ENCODE measurements around the gene CDK16.

The CDK16 gene

DNA sequence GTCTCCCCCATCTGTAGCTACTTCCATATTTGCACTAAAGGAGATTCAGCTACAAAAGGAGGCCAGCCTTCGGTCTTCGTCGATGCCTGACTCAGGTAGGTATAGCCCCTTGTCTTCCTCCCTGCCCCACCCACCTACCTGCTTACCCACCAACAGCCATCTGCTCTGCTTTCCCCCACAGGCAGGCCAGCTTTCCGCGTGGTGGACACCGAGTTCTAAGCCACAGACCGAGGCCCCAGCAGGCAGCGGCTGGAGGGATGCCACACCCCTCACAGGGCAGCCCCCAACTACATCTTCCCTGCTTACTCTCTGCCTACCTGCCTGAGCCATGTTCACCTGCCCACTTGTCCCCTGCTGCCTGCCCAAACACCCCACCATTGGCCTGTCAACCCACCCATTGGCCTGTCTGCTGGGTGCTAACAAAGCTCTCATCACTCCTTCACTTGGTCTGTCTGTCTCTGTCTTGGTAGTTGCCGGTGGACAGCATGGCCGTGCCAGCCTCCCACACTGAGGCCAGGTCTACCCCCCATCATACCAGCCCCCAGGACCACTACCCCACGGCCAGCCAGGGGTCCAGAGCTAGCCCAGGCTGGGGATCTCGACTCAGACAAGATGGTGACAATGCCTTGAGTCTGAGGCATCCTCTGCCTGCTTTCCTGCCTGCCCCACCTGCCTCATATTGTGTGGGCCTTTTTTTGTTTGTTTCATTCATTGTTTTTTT lies 10.2 kb downstream of the CDK16 start:
- DNase-seq (ENCODE audit: low read depth in 2 of 2), result no peak

DNA sequence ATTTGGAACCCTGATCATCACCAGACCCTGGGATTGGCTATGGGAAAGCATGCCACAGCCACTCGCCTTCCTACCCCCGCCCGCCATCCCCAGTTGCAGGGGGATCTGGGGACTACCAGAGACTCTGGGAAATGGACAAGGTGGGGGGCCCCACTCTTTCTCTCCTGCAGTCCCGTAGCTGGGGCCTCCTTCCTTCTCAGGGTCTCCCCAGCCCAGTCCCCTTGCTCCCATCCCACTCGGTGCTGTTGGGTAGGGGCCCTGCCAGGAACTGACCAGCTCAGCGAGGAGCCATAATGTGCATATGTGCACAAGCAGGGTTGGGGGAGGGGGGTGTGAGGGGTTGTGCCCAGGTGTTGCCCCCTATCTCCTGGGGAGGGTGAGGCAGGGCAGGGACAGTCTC lies 10.9 kb downstream of the CDK16 start:
- DNase-seq (ENCODE audit: low read depth in 2 of 2), result no peak

DNA sequence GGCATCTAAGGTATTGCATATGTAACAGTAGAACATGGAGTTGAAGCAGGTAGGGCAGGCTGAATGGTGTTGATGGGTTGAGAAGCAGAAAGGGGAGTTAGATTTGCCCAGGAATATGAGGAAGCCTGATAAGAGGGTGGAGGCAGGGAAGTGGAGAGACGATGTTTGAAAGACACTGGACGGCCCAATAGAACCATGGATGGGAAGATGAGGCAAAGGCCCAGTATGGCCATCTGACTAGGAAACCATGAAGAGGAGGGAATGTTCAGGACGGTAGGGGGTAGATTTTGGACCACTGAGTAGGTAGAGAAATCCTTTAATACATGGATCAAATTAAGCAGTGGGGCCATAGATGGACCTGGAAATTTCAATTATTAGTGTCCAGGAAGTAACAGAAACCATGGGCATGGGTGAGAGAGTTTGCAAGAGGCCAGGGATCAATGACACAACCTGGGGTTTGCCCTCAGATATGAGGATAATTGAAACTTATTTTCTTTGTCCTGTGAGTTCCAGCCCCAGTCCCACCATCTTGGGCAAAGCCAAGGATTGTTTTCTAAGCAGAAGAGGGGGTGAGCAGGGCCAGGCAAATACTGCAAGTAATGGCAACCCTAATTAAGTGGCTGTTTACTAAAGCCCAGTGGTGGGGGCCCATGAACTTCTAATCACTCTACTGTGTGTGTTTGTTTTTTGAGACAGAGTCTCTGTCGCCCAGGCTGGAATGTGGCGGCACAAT lies 11.8 kb downstream of the CDK16 start:
- no peak for DNase-seq (ENCODE audit: low read depth in 2 of 2)

DNA sequence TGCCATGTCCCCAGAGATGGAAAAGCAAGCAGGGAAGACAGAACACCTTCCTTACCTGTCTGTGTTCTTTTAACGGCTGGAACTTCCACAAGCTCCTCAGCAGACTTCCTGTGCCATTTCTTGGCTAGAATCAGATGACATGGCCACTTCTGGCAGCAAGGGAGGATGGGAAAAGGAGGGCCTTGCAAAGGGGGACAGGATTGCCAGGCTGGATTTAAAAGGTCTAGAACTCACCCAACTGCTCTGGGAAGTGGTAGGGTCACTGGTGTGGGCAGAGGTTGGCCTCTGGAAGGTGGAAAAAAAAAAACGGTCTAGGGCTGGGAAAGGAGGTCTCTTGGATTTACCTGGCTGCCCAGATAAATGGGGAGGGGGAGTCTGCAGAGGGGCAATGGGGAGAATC lies 12.7 kb downstream of the CDK16 start:
- DNase-seq (ENCODE audit: low read depth in 2 of 2), result no peak

DNA sequence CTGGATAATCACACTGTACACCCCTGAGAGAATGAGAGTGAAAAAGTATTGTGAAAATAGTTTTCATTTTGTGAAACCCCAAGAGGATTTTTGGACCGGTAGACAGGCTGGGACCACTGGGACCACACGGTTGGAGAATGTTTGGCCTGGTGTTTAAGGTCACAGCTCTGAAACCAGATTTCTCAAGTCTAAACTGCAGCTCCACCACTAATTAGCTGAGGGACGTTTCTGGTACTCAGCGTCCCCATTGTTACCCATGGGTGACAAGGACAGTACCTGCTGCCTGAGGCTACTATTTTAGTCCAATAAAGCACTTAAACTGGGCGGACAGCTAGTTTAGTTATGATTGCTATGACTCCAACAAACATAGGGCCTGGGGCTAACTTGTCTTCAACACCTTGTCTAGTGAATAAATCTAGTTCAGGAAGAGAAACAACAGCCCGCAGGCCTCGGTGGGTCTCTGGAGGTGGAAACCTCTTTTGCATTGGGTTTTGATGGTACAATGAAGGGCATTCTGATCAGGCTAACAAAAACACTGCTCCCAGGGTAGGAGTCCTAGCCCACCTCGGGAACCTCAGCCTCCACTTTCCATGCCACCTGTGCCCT lies 13.8 kb downstream of the CDK16 start:
- no peak for DNase-seq (ENCODE audit: low read depth in 2 of 2)

DNA sequence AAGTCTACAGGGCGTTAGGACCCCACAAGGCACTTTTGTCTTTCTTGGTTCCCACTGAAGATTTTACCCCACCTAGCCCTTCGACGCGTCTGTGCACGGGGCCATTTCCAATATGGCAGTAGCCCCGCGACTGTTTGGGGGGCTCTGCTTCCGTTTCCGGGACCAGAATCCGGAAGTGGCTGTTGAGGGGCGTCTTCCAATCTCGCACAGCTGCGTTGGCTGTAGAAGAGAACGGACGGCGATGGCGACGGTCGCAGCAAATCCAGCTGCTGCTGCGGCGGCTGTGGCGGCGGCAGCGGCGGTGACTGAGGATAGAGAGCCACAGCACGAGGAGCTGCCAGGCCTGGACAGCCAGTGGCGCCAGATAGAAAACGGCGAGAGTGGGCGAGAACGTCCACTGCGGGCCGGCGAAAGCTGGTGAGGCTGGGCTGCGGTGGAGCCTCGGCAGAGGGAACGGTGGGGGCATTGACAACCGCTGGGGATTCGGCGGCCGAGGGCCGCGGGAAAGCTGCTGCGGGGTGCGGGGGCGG lies 14.4 kb downstream of the CDK16 start, which contains the start of gene USP11:
USP11 (plus strand) TSS at position 207 of the 530 bp plus-strand sequence; CDS start at position 242, 35 bp downstream.
- no peak for DNase-seq (ENCODE audit: low read depth in 2 of 2)

DNA sequence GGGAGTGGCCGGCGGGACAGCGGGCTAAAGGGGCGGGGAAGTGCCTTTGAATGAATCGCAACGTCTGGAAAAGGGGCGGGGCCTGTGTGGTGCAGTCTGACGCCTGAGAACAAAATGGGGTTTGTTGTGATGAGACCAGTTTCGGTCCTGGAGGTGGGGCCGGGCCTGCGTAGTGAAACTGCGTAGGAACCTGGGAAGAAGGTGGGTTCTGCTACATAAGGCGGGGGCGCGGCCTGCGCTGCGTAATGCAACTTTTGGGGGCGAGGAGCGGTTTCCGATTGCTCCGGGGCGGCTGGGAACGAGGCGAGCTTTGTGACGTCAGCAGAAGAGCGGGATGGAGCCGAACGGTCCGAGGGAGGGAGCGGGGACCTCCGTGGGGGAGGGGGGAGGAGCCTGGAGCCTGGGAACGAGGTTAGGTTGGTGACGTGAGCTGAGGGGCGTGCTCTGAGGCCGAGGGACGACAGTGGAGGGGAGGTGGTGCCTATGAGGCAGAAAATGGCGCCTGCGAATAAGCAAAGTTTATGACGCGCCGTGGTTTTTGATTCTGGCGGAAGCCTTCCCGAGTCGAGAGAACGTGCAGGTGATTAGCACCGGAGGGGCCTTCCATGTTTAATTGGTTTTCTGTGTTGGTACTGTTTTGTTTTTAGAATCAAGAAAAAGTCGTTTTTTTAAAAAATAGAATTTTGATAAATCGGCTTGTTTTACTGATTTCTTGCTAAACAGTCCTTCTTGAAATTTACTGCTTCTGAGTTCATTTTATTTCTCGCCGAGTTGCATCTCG lies 15.0 kb downstream of the CDK16 start:
- DNase-seq (ENCODE audit: low read depth in 2 of 2), result peak; percentile 82 to 86

DNA sequence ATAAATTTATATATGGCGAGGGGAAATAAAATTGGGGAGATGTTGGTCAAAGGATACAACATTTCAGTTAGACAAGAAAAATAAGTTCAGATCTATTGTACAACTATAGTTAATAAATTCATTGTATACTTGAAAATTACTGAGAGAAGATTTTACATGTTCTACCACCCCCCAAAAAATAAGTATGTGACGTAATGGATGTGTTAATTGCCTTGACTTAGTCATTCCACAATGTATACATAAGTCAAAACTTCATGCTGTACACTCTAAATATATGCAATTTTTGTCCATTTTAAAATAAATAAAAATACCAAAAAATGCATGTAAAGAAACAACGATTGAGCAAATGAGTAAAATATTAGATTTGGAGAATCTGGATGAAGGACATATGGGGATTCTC lies 16.1 kb downstream of the CDK16 start:
- DNase-seq (ENCODE audit: low read depth in 2 of 2), result no peak

DNA sequence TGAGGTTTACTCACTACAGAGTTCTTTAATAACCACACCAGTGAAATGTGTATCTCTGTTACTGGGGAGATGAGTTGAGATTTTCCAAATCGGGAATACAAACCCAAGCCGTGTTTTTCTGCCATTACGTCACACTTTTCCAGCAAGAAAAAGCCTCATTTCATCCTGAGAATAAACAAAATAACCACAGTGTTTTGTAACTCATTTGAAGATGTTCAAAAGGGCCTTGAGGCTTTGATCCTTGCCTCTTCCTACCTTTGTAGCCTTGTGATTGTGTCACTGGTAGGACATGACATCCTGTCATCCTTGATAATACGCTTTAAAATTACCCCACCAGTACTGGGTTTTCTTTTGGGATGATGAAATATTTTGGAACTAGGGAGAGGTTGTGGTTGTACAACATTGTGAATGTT lies 17.2 kb downstream of the CDK16 start:
- no peak for DNase-seq (ENCODE audit: low read depth in 2 of 2)

DNA sequence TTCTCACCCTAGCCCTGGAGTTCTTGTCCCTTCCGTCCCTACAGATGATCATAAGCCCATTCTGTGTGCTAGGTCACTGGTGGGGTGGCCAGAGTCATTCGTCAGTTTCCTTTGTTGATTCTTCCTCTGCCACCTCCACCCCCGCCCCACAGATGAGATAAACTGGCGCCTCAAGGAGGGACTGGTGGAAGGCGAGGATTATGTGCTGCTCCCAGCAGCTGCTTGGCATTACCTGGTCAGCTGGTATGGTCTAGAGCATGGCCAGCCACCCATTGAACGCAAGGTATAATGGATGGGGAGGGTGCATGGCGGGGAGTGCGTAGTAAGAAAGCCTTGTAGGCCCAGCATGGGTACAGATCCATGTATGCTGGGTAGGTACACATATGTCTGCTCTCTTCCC lies 20.7 kb downstream of the CDK16 start:
- DNase-seq (ENCODE audit: low read depth in 2 of 2), result no peak

DNA sequence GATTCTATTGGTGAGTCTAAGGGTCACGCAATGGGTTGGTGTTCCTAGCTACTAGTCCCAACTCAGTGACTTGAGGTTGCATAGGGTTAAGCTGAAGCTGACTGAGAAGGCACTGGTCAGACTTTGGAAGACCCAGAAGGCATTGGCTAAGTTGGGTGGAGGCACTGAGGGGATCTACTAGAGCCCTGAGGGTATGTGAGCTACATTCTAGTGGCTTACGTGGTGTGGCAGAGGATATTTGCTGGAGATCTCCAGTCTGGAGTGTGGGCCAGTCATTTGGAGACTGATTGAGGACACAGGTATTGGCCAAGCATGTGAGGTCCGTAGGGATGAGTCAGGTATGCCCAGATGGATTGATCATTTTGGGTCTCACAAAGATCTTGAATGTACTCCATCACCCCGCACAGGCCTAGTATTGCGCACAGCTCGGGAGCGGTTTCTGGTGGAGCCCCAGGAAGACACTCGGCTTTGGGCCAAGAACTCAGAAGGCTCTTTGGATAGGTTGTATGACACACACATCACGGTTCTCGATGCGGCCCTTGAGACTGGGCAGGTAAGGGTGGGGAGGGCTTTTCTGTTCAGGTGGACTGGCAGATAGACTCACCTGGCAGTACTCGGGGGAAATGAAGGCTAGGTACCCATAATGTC lies 21.5 kb downstream of the CDK16 start:
- DNase-seq (ENCODE audit: low read depth in 2 of 2), result no peak

DNA sequence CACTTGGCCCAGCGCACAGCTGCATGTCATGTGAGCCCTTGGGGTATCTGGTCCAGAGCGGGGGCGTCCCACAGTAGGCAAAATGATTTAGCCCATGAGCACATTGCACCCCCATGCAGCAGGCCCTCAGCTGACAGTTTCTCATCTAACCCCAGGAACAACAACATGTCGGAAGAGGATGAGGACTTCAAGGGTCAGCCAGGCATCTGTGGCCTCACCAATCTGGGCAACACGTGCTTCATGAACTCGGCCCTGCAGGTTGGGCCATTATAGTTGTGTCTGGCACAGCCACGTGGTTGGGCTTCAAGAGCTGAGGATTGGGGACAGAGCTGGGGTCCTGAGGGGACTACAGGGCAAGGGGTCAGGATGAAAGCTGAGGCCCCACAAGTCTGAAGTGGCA lies 22.1 kb downstream of the CDK16 start:
- no peak for DNase-seq (ENCODE audit: low read depth in 2 of 2)

DNA sequence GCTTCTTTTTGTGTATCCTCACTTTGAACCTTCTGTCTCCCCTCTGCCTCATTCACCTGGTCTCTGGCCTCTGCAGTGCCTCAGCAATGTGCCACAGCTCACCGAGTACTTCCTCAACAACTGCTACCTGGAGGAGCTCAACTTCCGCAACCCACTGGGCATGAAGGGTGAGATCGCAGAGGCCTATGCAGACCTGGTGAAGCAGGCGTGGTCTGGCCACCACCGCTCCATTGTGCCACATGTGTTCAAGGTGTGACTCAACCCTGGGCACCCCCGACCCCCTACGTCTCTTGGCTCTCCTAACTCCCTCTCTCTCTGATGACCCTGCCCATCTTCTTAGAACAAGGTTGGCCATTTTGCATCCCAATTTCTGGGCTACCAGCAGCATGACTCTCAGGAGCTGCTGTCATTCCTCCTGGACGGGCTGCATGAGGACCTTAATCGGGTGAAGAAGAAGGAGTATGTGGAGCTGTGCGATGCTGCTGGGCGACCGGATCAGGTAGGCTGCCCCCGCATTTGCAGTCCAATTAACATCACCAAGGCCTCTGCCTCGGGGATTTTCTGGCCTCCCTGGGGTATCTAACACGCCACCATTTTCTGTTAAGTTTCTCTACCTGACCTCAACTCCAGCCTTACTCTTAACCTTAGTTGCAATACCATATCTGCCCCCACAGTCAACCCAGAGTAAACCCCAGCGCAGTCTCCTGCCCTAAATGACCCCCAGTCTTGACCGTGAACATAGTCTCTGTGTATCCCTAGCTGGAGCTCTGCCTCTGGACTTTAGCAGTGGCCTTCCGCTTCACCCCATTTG lies 22.9 kb downstream of the CDK16 start:
- DNase-seq (ENCODE audit: low read depth in 2 of 2), result no peak

DNA sequence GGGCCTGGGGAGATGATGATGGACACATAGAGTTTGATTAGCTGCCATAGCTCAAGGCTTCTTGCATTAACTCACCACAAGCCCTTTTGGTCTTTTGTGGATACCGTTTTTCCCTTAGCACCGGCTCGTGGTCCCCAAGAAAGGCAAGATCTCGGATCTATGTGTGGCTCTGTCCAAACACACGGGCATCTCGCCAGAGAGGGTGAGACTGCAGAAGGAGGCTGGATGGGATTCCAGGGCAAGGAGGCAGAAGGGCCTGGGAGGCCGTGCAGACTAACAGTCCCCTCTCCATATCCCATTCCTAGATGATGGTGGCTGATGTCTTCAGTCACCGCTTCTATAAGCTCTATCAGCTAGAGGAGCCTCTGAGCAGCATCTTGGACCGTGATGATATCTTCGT lies 23.8 kb downstream of the CDK16 start:
- DNase-seq (ENCODE audit: low read depth in 2 of 2), result no peak

DNA sequence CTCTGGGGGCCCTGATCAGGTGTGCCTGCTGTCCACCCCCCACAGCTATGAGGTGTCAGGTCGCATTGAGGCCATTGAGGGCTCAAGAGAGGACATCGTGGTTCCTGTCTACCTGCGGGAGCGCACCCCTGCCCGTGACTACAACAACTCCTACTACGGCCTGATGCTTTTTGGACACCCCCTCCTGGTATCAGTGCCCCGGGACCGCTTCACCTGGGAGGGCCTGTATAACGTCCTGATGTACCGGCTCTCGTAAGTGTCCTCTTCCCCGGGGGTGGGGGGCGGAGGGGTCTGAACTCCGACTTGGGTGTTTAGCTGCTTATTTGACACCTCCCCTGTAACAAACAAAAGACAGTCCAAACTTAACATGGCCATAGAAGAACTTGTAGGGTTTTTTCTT lies 24.9 kb downstream of the CDK16 start:
- no peak for DNase-seq (ENCODE audit: low read depth in 2 of 2)

DNA sequence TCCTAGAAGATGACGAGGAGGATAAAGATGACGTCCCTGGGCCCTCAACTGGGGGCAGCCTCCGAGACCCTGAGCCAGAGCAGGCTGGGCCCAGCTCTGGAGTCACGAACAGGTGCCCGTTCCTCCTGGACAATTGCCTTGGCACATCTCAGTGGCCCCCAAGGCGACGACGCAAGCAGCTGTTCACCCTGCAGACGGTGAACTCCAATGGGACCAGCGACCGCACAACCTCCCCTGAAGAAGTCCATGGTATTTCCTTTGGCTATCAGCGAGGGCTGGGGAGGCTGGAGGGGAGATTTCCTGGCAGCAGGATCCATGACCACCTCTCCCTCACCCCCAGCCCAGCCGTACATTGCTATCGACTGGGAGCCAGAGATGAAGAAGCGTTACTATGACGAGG lies 26.2 kb downstream of the CDK16 start:
- DNase-seq (ENCODE audit: low read depth in 2 of 2), result no peak

DNA sequence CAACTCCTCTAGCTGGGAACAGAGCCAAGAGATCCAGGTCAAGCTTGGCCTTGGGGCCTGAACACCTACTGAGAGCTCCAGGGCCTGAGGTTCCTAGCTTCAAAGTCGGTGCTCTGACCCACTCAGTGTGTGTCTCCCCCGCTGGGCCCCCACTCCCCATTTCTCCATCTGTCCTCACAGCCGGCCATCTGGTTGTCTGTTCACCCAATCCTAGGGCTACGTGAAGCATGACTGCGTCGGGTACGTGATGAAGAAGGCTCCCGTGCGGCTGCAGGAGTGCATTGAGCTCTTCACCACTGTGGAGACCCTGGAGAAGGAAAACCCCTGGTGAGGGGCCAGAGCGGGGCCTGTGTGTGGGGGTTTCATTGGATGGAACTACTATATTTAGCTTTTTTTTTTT lies 26.7 kb downstream of the CDK16 start:
- DNase-seq (ENCODE audit: low read depth in 2 of 2), result no peak

DNA sequence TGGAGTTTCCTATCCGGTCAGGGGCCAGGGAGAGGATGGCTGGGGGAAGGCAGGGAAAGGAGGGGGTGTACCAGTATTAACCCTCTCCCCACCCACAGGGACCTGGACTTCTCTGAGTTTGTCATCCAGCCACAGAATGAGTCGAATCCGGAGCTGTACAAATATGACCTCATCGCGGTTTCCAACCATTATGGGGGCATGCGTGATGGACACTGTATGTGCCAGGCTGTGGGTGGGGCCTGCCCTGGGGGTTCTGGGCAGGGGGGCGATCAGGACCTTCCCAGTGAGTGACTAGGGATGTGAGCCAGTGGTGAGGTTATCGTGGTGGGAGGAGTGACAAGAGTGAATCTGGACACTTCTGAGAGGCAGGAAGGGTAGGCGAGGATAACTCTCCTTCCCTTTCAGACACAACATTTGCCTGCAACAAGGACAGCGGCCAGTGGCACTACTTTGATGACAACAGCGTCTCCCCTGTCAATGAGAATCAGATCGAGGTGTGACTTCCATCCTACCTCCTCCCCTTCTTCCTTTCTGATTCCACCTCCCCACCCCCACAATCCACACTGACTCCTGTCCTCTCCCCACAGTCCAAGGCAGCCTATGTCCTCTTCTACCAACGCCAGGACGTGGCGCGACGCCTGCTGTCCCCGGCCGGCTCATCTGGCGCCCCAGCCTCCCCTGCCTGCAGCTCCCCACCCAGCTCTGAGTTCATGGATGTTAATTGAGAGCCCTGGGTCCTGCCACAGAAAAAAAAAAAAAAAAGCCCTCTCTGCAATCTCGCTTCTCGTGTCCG lies 28.9 kb downstream of the CDK16 start:
- DNase-seq (ENCODE audit: low read depth in 2 of 2), result no peak

DNA sequence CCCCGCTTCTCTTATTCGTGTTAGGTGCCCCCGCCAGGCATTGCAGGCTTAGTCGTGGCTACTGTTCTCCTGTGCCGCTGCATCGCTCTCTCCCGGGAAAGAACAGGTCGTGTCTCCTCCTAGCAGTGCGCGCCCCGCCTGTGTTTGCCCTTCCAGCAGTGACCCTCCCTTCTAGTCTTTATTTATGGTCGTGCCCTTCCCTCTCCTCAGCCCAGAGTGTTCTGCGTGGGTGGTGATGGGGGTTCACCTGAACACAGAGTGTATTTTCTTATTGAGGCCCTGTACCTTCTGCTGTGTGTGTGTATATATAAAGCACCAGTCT lies 29.5 kb downstream of the CDK16 start:
- DNase-seq (ENCODE audit: low read depth in 2 of 2), result no peak

DNA sequence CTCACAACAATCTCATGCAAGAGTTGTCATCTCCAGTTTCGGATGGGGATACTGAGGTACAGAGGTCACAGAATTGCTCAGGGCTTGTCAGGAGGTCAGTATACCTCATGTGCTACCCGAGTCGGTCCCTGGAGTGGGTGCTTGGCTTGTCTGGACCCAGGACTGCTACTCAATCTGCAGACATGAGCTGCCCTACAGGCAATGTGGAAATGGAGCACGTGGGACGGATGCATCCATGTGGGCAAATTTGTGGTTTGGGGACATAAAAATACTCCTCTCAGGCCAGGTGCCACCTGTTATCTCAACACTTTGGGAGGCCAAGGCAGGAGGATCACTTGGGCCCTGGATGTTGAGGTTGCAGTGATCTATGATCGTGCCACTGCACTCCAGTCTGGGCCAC lies 30.1 kb downstream of the CDK16 start:
- no peak for DNase-seq (ENCODE audit: low read depth in 2 of 2)

All from stimulated activated CD4-positive, alpha-beta T cell treated with anti-CD3 and anti-CD28 coated beads, Interleukin-12 subunit alpha, Interleukin-12 subunit beta, amount 100 ng/mL, for 24 hours (primary cell).